Measurements from ENCODE around the gene SELPLG.

The SELPLG gene

GRCh38 chr12:108602976-108603704 is 30.6 kb downstream of the SELPLG start:
- Histone ChIP-seq H3K4me2 (ENCODE audit: low read depth, low read length) (no peak overlapping the region), H3K36me3 (replicated peaks; ENCODE audit: insufficient read depth, low read length) (no peaks in the 10 kb centered on the region), H3K9ac (ENCODE audit: low read length) (no peak overlapping the region), H3K27ac (ENCODE audit: low read length) (no peak overlapping the region), H3K27me3 (replicated peaks; ENCODE audit: insufficient read depth, low read length) (no peaks in the 10 kb centered on the region), H4K20me1 (ENCODE audit: insufficient read depth, low read length) (no peaks in the 10 kb centered on the region), H3F3A (ENCODE audit: insufficient read depth, low read length) (0 out of 2 replicates have a peak, but pooled peaks cover 4% of the 10 kb centered on the region), H3K9me2 (replicated peaks; ENCODE audit: insufficient read depth, low read length) (no peaks in the 10 kb centered on the region), H3K9me3 (replicated peaks; ENCODE audit: insufficient read depth, low read length) (no peaks in the 10 kb centered on the region), H3K4me1 (ENCODE audit: low read length) (no peaks in the 10 kb centered on the region), H3K4me3 (ENCODE audit: low read length) (no peak overlapping the region), H3K79me2 (ENCODE audit: low read length) (no peaks in the 10 kb centered on the region), H2AFZ (ENCODE audit: low read length) (no peak overlapping the region)
- DNase-seq, result no peak
- TF ChIP-seq CTCF (IDR thresholded peaks at IDR 0.05; ENCODE audit: low read length) (no peak), EZH2 (optimal IDR thresholded peaks at IDR 0.05; ENCODE audit: low read depth, low read length) (no peak), EZH2phosphoT487 (IDR thresholded peaks at IDR 0.05; ENCODE audit: low read length) (no peak)

GRCh38 chr12:108602209-108602705 is 31.4 kb downstream of the SELPLG start:
- no peak overlapping the region for H3K4me3 ChIP-seq (ENCODE audit: low read length)
- 0 out of 2 replicates have a peak, but pooled peaks cover 4% of the 10 kb centered on the region for H3F3A ChIP-seq (ENCODE audit: insufficient read depth, low read length)
- no peak for DNase-seq
- H4K20me1 ChIP-seq (ENCODE audit: insufficient read depth, low read length), result no peaks in the 10 kb centered on the region
- H3K9me2 ChIP-seq (replicated peaks; ENCODE audit: insufficient read depth, low read length), result no peaks in the 10 kb centered on the region
- H2AFZ ChIP-seq (ENCODE audit: low read length), result no peak overlapping the region
- H3K4me1 ChIP-seq (ENCODE audit: low read length), result no peaks in the 10 kb centered on the region
- no peaks in the 10 kb centered on the region for H3K79me2 ChIP-seq (ENCODE audit: low read length)
- H3K27me3 ChIP-seq (replicated peaks; ENCODE audit: insufficient read depth, low read length), result no peaks in the 10 kb centered on the region
- no peak overlapping the region for H3K9ac ChIP-seq (ENCODE audit: low read length)
- H3K4me2 ChIP-seq (ENCODE audit: low read depth, low read length), result no peak overlapping the region
- H3K36me3 ChIP-seq (replicated peaks; ENCODE audit: insufficient read depth, low read length), result no peaks in the 10 kb centered on the region
- no peaks in the 10 kb centered on the region for H3K9me3 ChIP-seq (replicated peaks; ENCODE audit: insufficient read depth, low read length)
- H3K27ac ChIP-seq (ENCODE audit: low read length), result no peak overlapping the region
- TF ChIP-seq CTCF (IDR thresholded peaks at IDR 0.05; ENCODE audit: low read length), result no peak

GRCh38 chr12:108600702-108601007 is 33.0 kb downstream of the SELPLG start:
- H3K36me3 ChIP-seq (replicated peaks; ENCODE audit: insufficient read depth, low read length), result no peaks in the 10 kb centered on the region
- no peaks in the 10 kb centered on the region for H3K4me1 ChIP-seq (ENCODE audit: low read length)
- DNase-seq, result no peak
- no peaks in the 10 kb centered on the region for H4K20me1 ChIP-seq (ENCODE audit: insufficient read depth, low read length)
- H3K9me3 ChIP-seq (replicated peaks; ENCODE audit: insufficient read depth, low read length), result no peaks in the 10 kb centered on the region
- no peaks in the 10 kb centered on the region for H3K79me2 ChIP-seq (ENCODE audit: low read length)
- no peak overlapping the region for H3K27ac ChIP-seq (ENCODE audit: low read length)
- no peak overlapping the region for H3K4me3 ChIP-seq (ENCODE audit: low read length)
- H3K27me3 ChIP-seq (replicated peaks; ENCODE audit: insufficient read depth, low read length), result no peaks in the 10 kb centered on the region
- TF ChIP-seq CTCF (IDR thresholded peaks at IDR 0.05; ENCODE audit: low read length) (no peak), EZH2 (optimal IDR thresholded peaks at IDR 0.05; ENCODE audit: low read depth, low read length) (no peak), EZH2phosphoT487 (IDR thresholded peaks at IDR 0.05; ENCODE audit: low read length) (no peak)
- H3K9me2 ChIP-seq (replicated peaks; ENCODE audit: insufficient read depth, low read length), result no peaks in the 10 kb centered on the region
- no peak overlapping the region for H3K9ac ChIP-seq (ENCODE audit: low read length)
- H2AFZ ChIP-seq (ENCODE audit: low read length), result no peak overlapping the region
- no peak overlapping the region for H3K4me2 ChIP-seq (ENCODE audit: low read depth, low read length)
- 0 out of 2 replicates have a peak, but pooled peaks cover 4% of the 10 kb centered on the region for H3F3A ChIP-seq (ENCODE audit: insufficient read depth, low read length)
